IPS DF 19.7 (cell line): ENCODE data around the gene LYSMD2.

ENCODE experiments used
- DNase-seq: peaks from one replicate; pipeline ENCODE4 v3.0.0-alpha.2; 2013; ENCODE audit warnings: low read depth, low spot score

The LYSMD2 gene, protein sequence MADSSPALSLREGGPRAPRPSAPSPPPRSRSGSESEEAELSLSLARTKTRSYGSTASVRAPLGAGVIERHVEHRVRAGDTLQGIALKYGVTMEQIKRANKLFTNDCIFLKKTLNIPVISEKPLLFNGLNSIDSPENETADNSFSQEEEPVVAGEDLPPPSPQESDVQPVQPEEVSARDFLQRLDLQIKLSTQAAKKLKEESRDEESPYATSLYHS

DNA sequence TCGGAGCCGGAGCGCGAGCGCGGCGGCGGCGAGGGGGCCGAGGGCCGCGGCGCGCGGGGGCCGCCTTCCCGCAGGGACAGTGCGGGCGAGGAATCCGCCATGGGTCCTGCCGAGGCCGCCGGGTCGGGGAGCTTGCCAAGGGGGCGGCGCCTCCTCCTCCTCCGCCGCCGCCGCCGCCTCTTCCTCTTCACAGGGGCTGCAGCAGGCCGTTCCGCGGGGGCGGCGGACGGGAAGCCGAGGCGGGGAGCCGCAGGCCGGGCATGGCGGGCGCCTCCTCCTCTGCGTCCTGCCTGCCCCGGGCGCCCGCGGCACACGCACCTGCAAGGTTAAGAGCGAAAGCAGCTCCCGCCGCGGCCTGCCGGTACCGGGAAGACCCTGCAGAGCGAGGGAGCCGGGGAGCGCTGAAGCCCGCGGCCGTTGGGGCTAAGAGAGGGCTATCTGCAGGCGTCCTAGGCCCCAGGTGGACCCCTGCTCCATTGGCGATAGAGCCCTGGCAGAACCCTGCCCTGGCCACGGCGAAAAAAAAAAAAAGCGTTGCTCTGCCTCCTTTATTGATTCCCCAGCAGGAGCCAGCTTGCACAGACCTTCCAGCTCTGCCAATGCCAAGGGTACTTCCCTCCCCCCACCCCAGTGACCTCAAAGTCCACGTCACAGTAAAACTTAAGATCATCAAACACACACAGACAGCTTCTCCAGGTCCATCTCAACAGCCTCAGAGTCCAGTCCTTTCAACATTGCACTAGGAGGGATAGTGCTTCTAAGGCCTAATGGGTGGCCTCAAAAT lies at the start of gene LYSMD2:
Gene LYSMD2 (minus strand): TSS at position 134 of the 784 bp plus-strand sequence. CDS start 33 bp downstream, at position 101.
- no peak for DNase-seq

DNA sequence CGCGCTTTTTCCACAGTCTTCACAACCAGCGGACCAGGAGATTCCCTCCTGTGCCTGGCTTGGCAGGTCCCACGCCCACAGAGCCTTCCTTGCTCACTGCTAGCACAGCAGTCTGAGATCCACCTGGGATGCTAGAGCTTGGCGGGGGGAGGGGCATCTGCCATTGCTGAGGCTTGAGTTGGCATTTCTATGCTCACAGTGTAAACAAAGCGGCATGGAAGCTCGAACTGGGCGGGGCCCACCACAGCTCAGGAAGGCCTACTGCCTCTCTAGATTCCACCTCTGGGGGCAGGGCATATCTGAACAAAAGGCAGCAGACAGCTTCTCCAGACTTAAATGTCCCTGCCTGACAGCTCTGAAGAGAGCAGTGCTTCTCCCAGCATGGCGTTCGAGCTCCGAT lies 49.7 kb upstream of the LYSMD2 start:
- peak; percentile 60 for DNase-seq

DNA sequence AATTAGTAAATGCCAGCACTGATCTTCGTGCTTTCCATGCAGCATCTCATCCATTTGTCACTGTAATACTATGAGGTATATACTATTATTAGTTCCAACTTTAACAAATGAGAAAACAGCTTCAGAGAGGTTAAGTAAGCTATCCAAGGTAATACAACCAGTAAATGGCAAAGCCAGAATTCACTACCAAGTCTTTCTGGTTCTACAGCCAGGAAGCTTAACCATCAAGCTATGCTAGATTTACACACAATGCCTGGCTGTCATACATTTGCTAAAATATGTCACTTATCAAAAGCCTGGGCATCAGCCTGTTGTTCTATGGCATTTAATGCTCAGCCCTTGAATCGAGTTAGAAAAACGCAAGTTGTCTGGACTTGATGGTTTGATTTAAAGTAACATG lies 46.5 kb upstream of the LYSMD2 start:
- DNase-seq: no peak

DNA sequence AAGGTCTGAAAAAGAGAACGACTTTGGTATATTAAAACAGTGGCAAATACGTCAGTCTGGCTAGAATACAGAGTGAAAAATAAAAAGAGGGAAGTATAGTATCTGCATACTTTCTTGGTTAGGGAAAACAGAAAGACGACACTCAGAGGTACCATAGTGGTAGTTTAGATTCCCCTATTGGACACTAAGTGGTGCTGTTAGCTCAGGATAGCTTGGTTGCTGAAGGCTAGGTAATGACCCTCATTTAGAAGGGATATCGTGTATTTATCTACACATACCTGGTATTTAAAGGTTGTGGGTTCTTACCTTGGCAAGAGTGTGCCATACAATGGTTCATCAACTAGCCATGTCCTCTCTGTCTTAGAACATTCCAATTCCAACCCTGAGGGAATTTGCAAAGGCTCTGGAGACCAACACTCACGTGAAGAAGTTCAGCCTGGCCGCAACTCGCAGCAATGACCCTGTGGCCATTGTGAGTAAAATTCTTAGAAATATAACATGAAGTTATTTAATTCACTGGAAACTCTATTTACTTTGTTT lies 45.0 kb upstream of the LYSMD2 start:
- DNase-seq: no peak

DNA sequence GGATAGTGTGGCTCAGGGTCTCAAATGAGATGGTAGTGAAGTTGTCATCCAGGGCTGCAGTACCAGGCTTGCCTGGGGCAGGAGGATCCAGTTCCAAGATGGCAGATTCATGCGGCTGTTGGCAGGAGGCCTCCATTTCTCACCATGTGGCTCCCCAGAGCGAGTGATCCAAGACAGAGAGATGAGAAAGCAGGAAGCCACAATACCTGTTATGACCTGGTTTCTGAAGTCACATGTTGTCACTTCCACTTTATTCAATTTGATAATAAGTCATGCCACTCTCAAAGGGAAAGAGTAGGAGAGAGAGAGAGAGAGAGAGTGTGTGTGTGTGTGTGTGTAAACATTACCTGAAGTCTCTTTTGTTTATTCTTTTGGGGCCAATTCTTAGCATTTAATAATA lies 44.1 kb upstream of the LYSMD2 start:
- no peak for DNase-seq

DNA sequence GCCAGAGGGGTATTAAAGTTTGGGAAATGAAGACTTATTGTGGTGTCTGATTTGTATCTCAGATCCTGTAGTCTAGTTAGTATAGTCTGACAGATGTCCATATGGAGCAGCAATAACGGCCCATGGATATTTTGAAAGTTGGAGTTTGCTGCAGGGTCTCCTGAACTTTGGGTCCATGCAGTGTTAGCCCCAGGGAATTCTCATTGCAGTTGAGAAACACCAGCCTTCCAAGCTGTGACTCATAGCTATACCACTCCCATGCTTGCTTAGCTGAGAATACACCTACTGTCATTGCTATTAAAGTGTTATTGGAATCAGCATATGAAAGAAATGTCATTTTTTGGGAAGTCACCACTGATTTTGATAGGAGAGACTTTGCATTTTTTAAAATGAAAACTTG lies 43.2 kb upstream of the LYSMD2 start:
- no peak for DNase-seq

DNA sequence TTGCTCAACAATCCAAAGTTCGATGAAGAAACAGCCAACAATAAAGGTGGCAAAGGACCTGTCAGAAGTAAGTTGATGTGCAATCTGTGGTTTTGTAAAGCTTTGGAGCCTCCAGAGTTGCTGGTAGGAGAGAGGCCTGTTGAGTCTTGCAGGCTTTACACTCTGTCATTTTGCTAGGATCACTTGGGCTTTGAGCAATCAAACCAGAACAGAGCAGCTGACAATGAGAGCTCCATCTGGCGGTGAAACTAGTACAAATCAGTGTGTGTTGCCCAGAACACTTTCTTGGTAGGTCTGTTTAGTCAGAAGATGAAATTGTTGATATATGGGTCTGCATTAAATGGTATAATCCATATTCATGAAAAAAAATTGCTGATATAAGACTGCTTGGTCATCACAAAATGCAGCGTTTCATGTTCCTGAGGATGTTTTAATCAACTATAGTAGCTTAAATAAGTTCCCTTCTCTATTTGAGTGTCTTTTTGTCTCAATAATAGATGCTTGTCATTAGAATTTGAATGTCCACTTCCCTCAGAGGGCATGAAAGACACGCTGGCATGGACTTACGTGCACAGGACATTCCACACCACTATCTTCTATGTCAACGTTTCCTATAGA lies 39.6 kb upstream of the LYSMD2 start:
- no peak for DNase-seq

DNA sequence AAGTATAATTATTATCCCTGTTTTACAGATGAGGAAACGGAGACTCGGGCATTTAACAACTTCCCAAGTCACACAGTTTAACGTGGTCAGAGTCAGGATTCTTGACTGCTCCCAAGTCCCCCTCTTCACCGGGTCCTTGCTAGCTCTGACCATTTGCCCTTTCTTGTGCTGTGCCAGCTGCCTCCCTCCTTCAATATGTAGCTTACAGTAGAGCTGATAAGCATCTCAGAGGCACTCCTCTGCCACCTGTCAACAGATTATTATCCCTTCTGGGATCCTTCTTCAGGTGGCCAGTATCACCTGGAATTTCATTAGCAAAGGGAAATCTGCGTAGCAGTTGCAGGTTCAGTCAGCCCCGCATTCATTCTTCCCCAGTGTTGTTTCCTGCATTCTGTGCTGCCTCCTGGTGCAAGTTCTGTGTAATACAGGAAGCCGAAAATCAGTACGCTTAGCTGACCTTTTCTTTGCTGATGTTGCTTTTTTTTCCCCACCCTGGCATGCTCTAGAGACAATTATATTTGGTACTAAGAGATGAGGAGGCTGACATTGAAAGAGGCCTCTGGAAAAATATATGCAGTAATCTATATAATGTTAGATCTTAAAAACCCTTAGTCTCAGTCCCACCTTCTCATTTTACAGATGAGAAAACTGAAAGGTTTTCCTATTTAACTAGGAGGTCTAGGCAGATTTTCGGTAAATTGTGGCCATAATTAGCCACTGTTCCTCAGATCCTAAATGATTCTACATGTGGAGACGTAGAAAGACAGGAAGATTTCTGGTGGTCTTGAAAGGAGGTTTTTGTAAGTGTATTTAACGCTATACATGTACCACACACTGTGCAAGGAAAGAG lies 38.7 kb upstream of the LYSMD2 start:
- DNase-seq: peak; percentile 56

DNA sequence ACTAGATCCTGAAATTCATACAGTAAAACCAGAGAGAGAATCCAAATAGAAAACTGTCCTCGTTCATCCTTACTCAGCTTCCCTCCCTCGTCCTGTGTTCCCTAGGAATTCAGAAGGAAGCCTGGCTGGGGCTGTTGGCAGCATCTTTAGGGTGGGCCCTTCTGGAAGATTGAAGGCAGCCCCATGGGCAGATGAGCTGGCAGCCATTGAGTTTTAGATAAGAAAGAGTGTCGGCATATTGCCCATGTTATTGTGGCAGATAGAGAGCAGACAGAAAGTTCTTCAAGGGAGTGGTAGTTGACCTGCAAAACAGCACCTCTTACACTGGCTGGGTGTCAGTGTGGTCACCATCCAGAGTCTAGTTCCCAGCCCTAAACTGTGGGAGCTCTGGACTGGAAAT lies 37.5 kb upstream of the LYSMD2 start:
- DNase-seq: no peak

DNA sequence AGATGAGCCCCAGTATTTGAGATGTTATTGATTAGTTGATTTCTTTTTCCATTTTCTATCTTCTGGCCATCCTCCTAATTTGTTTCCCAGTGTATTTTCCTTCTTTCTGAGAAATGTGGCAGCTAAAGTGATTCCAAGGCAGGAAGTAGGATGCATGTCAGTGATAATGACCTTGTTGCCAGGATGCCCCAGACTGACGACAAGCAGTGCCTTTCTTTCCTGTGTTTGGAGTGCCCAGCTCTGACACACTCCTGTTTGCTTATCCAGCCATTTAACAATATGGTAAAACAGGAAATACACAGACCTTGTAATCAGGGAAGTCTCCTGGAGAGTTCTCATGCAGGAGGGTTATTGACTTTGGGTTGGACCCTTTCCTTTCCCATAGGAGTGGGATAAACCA lies 34.3 kb upstream of the LYSMD2 start:
- no peak for DNase-seq

DNA sequence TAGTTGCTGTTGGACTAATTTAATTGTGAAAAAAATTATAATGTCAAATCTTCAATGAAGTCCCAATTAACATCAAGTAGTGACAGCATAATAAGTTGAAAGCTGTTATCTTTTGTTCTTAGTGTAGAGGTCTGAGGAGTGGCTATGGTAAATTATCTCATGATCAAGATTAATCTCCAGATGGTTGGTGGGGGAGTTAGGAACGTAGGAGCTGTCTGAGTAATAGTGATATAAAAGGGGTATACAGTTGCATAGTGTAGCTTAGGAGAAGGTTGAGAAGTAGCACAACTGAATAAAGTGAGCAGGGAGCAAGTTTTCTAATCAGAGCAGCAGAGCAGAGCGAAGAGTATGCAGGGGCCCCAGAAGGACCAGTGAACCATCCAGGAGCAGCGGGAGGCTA lies 33.4 kb upstream of the LYSMD2 start:
- no peak for DNase-seq

DNA sequence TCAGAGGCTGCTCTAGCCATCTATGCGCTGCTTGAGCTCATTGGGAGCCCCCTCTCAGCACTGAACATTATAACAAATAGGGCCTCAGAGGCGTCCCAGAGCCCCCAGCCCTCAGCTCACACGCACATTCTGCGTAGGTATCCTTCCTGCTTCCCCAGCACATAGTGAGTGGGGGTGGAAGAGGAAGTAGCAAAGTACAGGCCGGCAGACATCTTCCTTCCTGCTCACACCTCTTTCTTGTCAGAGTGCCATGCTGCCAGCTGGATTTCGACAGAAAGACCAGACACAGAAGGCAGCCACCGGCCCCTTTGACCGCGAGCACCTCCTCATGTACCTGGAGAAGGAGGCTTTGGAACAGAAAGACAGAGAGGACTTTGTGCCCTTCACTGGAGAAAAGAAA lies 30.6 kb upstream of the LYSMD2 start:
- no peak for DNase-seq

DNA sequence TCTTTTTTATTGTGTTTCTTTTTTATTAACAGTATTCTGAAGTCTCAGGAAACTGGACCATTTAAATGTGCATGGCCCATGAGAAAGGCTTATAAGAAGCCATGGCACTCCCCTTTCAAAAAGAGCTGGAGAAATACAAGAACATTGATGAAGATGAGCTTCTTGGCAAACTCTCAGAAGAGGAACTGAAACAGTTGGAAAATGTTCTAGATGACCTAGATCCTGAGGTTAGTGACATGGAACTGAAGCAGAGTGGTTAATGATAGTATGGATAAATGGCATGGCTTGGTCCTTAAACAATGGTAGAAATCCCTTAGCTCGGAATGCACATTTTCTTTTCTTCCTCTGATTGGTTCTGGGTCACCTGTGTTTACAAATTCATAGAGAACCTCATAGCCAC lies 28.9 kb upstream of the LYSMD2 start:
- DNase-seq: no peak

DNA sequence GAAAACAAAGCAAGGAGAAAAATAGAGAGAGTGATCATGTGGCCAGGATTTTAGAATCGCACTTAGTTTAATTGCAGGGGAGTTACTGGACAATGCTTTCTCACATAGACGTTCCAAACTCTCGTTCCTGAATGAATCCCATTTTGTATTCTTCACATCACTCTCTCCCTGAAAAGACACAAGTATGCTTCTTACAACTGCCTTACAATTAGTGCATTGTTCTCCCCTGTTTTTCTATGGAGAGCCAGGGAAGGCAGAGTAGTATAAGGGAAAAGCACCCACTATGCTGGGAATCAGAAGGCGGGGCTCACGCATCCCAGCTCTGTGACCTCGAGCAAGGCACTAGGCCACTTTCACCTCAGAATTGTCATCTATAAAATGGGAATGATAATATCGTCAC lies 28.3 kb upstream of the LYSMD2 start:
- no peak for DNase-seq

DNA sequence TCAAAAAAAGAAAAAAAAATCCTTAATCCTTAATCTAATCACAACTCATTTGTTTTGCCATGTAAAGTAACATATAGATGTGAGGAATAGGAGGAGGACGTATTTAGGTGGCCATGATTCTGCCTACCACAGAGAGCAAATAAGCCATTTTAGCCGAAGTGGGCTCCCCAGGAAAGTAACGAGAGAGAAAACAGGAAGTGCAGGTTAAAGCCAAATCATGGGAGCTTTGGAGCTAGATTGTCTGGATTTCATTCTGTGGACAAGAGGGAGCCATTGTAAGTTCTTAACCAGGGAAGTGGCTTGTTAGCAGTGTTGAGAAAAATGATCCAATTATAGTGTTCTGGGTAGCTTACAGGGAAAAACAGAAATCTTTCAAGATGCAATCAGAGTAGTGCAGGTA lies 23.4 kb upstream of the LYSMD2 start:
- DNase-seq: no peak

DNA sequence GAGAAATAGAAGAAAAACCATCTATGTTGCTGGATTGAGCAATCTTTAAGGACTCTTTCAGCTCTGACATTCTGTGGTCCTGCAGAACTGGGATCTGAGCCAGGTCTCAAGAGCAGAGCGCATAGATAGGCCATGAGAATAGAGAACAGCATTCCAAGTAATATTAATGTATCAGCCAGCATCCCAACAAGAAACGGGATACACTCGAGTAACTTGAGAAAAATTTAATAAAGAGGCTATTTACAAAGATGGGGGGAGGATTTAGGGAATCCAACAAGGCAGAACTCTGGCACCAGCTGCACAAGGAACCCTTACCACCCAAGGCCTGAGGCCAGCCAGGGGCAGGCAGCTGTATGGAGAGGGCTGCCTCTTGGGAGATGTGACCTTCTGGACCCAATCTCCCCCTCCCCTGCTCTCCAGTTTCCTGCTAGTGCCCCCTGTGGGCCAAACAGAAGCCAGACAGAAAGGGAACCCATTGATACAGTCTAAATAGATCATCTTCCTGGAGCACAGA lies 22.2 kb upstream of the LYSMD2 start:
- DNase-seq: no peak

DNA sequence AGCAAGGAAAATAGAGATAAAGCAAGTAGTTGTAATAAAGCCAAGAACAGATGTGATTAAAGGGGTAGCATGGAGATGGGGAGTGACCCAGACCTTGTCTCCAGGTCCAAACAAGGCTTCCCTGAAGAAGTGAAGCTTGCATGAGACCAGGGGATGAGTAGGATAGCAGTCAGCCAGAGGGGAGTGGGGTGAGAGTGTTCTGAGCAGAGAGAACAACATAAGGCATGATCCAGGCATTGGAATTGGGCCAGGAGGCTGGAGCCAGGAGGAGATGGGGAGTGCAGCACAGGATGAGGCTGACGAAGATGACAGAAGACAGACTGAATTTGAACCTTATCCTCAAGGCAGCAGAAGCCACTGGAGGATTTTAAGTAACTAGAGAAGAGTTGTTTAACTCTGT lies 21.2 kb upstream of the LYSMD2 start:
- DNase-seq: no peak

DNA sequence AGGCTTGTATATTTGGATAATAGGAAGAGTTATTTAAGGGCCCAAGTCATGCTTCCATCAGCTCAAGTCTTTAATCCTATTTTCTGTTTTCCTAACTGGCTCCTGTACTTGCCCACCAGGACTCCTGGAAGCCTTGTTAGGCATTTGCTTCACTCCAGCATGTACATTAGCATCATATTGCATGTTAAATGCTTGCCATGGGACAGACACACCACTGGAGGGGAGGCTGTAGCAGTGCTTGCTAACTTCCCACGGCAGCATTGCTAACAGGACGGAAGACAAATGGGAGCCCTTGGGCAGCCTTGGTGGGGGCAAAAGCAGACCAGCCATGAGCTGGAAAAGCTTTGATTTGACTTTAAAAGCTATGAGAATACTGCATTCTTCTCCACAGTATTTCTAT lies 20.0 kb upstream of the LYSMD2 start:
- DNase-seq: no peak

DNA sequence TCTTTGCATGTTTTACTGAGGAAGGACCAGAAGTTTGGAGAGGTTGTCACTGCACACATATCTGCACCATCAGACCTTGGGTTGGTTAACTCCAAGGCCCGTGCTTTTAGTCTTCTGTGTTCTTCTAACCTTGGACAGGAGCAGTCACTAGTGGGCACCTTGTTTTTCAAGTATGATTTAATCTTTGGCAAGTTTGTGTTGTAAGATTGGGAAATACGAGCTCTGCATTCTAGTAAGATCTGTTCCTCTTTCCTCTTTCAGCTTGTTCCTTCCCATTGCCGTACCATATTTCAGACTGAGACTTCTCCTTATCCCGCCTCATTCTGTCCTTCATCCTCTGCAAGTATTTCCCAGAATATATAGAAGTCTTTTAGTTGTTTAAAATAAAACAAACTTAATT lies 19.0 kb upstream of the LYSMD2 start:
- no peak for DNase-seq

DNA sequence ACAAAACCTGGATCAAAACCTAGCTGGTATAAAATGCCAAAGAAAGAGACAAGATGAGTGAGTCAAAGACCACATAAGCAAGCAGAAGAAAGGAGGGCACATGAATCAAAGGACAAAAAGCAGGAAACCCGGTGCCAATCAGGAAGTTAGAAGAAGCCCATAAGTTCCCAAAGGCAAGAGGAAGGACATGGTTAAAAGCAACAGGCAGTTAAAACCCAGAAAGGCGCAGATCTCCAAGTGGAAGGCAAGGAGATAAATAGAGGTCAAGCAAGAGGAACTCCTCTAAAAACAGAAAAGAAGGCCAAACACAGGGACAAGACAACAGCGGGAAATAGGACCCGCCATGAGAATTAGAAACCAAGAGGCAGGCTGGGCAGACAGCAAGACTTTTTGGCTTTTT lies 18.3 kb upstream of the LYSMD2 start:
- no peak for DNase-seq

DNA sequence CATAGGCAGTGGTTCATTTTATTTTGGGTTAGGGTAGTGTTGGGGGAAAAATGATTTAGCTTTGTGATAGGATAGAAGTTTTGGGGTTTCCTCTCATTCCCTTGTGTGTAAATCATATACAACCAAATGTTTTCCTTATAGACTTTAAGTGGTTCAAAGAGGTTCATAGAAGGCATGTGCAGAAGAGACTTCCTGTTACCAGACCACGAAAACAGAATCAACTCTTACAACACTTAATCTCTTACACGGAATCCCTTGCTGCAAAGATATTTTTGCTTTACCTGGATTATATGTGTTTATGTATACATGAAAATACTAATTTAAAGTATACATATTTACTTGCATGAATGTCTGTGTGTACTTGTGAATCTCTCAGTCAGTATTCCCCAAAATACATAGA lies 16.8 kb upstream of the LYSMD2 start:
- DNase-seq: no peak

DNA sequence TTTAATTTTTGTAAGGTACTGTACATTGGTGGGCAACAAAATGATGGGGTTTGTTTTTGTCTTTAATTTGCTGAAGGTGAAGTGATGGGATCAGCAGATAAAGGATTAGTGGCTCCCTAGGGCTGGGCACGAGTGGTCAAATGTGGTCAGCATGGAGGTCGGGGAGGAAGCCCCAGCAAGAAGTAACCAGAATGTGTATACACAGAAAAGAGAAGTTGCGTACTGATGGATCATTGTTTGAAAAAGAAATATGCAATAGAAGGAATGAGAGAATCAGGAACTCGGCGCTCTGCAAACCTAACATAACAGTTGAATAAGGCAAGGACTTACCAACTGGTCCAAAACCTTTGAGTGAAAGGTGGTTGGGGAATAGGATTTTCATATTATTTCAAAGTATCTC lies 15.4 kb upstream of the LYSMD2 start:
- DNase-seq: no peak
